IMR-90 (cell line): ENCODE measurements around the gene PTPN4. TPM values are rescaled to one million over a fixed set of nuclear protein-coding genes. Genes with fewer than 3 reads are reported as not detected.

Experiments
- ATAC-seq: fragments of 200-7000 bp; cut with Tn5 transposase; 2 replicates; pipeline ENCODE4 v1.9.1; 2020; ENCODE audit warnings: low read depth, mild to moderate bottlenecking, moderate library complexity
- BruUV-seq: library from RNA; stranded (reverse); fragments of 400-500 nt; replicated peaks from 2 replicates; lab custom pipeline; 2021; lab: Mats Ljungman, UMichigan
- CTCF ChIA-PET: fragments of 300-600 bp; formaldehyde crosslinking; extraction: SDS; loops from one replicate; lab custom pipeline; 2021; ENCODE audit warnings: antibody characterized with exemption; lab: Yijun Ruan, JAX
- POLR2A ChIA-PET: fragments of 300-600 bp; sonication (Branson Sonifier 250); formaldehyde crosslinking; loops from one replicate; lab custom pipeline; 2022; ENCODE audit warnings: antibody characterized with exemption; ENCODE audit not compliant: unreplicated experiment; lab: Charles Lee
- DNase-seq: peaks from one replicate; pipeline ENCODE4 v3.0.0; 2013
- H2AFZ ChIP-seq: replicated peaks from 2 replicates; pipeline ENCODE3; 2013; ENCODE audit warnings: low read length, mild to moderate bottlenecking; ENCODE audit not compliant: poor library complexity
- H2AK5ac ChIP-seq: 2 replicates; pipeline ENCODE4 v1.6.1; 2013; ENCODE audit warnings: low read depth, low read length, inconsistent platforms
- H2AK9ac ChIP-seq: replicated peaks from 2 replicates; pipeline ENCODE3; 2013; ENCODE audit warnings: mild to moderate bottlenecking, low read depth, low read length, moderate library complexity; ENCODE audit not compliant: poor library complexity
- H2BK120ac ChIP-seq: 2 replicates; pipeline ENCODE4 v1.6.1; 2013; ENCODE audit warnings: low read depth, low read length, inconsistent platforms
- H2BK15ac ChIP-seq: 3 replicates; pipeline ENCODE4 v1.6.1; 2013; ENCODE audit warnings: low read depth, low read length, inconsistent platforms
- H2BK20ac ChIP-seq: 2 replicates; pipeline ENCODE4 v1.6.1; 2013; ENCODE audit warnings: low read depth, mild to moderate bottlenecking, inconsistent platforms, low read length, moderate library complexity
- H2BK5ac ChIP-seq: 2 replicates; pipeline ENCODE4 v1.6.1; 2013; ENCODE audit warnings: mild to moderate bottlenecking, low read depth, low read length, inconsistent platforms; ENCODE audit not compliant: poor library complexity, severe bottlenecking
- H3K14ac ChIP-seq: replicated peaks from 2 replicates; pipeline ENCODE4 v1.6.1; 2013; ENCODE audit warnings: low read depth, low read length, inconsistent platforms
- H3K18ac ChIP-seq: 2 replicates; pipeline ENCODE4 v1.6.1; 2013; ENCODE audit warnings: low read depth, low read length, control low read depth
- H3K23ac ChIP-seq: 2 replicates; pipeline ENCODE4 v1.6.1; 2013; ENCODE audit warnings: low read depth, low read length, inconsistent platforms
- H3K27ac ChIP-seq: 2 replicates; pipeline ENCODE4 v1.5.1; 2013; ENCODE audit warnings: mild to moderate bottlenecking, control low read depth, low read length; ENCODE audit not compliant: insufficient read depth
- H3K27me3 ChIP-seq: 2 replicates; pipeline ENCODE4 v1.6.1; 2013; ENCODE audit warnings: low read length; ENCODE audit not compliant: control insufficient read depth, insufficient read depth
- H3K36me3 ChIP-seq: 2 replicates; pipeline ENCODE4 v1.6.1; 2013; ENCODE audit warnings: low read length, mixed read lengths; ENCODE audit not compliant: control insufficient read depth, insufficient read depth
- H3K4ac ChIP-seq: 2 replicates; pipeline ENCODE4 v1.6.1; 2013; ENCODE audit warnings: low read depth, low read length, inconsistent platforms
- H3K4me1 ChIP-seq: 2 replicates; pipeline ENCODE4 v1.6.1; 2013; ENCODE audit warnings: low read length, mixed read lengths; ENCODE audit not compliant: control insufficient read depth, insufficient read depth
- H3K4me2 ChIP-seq: 2 replicates; pipeline ENCODE4 v1.6.1; 2013; ENCODE audit warnings: low read depth, mild to moderate bottlenecking, control low read depth, low read length, moderate library complexity
- H3K4me3 ChIP-seq: 2 replicates; pipeline ENCODE4 v1.5.1; 2013; ENCODE audit warnings: low read depth, mild to moderate bottlenecking, control low read depth, low read length, moderate library complexity; ENCODE audit not compliant: insufficient read depth
- H3K56ac ChIP-seq: 2 replicates; pipeline ENCODE4 v1.6.1; 2013; ENCODE audit warnings: low read length, inconsistent platforms; ENCODE audit not compliant: insufficient read depth; ENCODE audit errors: extremely low read depth
- H3K79me1 ChIP-seq, 2 experiments: 2 replicates each; pipeline ENCODE4 v1.6.1; 2013; ENCODE audit warnings: low read length in 2 of 2, inconsistent platforms in 1 of 2, low read depth in 1 of 2
- H3K9ac ChIP-seq: 2 replicates; pipeline ENCODE4 v1.6.1; 2013; ENCODE audit warnings: low read depth, low read length, control low read depth
- H3K9me1 ChIP-seq: 2 replicates; pipeline ENCODE4 v1.6.1; 2013; ENCODE audit warnings: low read length, inconsistent platforms; ENCODE audit not compliant: insufficient read depth
- H3K9me3 ChIP-seq: 2 replicates; pipeline ENCODE4 v1.6.1; 2013; ENCODE audit warnings: low read length; ENCODE audit not compliant: control insufficient read depth, insufficient read depth
- H4K20me1 ChIP-seq: 2 replicates; pipeline ENCODE4 v1.6.1; 2013; ENCODE audit warnings: low read length, inconsistent platforms; ENCODE audit not compliant: insufficient read depth
- H4K5ac ChIP-seq: 2 replicates; pipeline ENCODE4 v1.6.1; 2013; ENCODE audit warnings: mild to moderate bottlenecking, low read depth, low read length, control low read depth
- H4K8ac ChIP-seq, 2 experiments: 2 replicates each; pipeline ENCODE4 v1.6.1; 2013; ENCODE audit warnings: low read depth in 2 of 2, low read length in 2 of 2, control low read depth in 1 of 2, inconsistent platforms in 1 of 2
- H4K91ac ChIP-seq: 2 replicates; pipeline ENCODE4 v1.6.1; 2013; ENCODE audit warnings: low read depth, low read length, inconsistent platforms; ENCODE audit not compliant: insufficient read depth
- BHLHE40 ChIP-seq: fragments of 150-350 bp; IDR thresholded peaks from 2 replicates; pipeline ENCODE4 v1.6.1; 2016; ENCODE audit warnings: mild to moderate bottlenecking, low read depth, low read length
- CEBPB ChIP-seq: IDR thresholded peaks from 2 replicates; pipeline ENCODE4 v1.6.1; 2012; ENCODE audit warnings: low read depth, low read length, improper control_type of control experiment
- CHD1 ChIP-seq: IDR thresholded peaks from 2 replicates; pipeline ENCODE4 v1.6.1; 2012; ENCODE audit warnings: low read depth, low read length, improper control_type of control experiment
- FOS ChIP-seq: fragments of 150-350 bp; IDR thresholded peaks from 2 replicates; pipeline ENCODE4 v1.6.1; 2016; ENCODE audit warnings: low read depth, low read length
- MAFK ChIP-seq: IDR thresholded peaks from 2 replicates; pipeline ENCODE4 v1.6.1; 2012; ENCODE audit warnings: low read depth, low read length, improper control_type of control experiment
- MXI1 ChIP-seq: IDR thresholded peaks from 2 replicates; pipeline ENCODE4 v1.6.1; 2012; ENCODE audit warnings: low read depth, mild to moderate bottlenecking, low read length, moderate library complexity, borderline replicate concordance
- NFE2L2 ChIP-seq: fragments of 150-350 bp; IDR thresholded peaks from 2 replicates; pipeline ENCODE4 v1.6.1; 2016; ENCODE audit warnings: low read depth, mild to moderate bottlenecking, low read length
- POLR2A ChIP-seq: IDR thresholded peaks from 2 replicates; pipeline ENCODE4 v1.6.1; 2012; ENCODE audit warnings: mild to moderate bottlenecking, low read depth, low read length
- RAD21 ChIP-seq: IDR thresholded peaks from 2 replicates; pipeline ENCODE4 v1.6.1; 2012; ENCODE audit warnings: low read length, improper control_type of control experiment
- RCOR1 ChIP-seq: IDR thresholded peaks from 2 replicates; pipeline ENCODE4 v1.6.1; 2012; ENCODE audit warnings: mild to moderate bottlenecking, low read length, improper control_type of control experiment; ENCODE audit not compliant: insufficient replicate concordance
- RFX5 ChIP-seq: IDR thresholded peaks from 2 replicates; pipeline ENCODE4 v1.8.0; 2012; ENCODE audit warnings: low read depth, mild to moderate bottlenecking, low read length, moderate library complexity
- SMC3 ChIP-seq: fragments of 150-350 bp; IDR thresholded peaks from 2 replicates; pipeline ENCODE4 v1.6.1; 2016; ENCODE audit warnings: low read depth, mild to moderate bottlenecking, antibody characterized with exemption, low read length, moderate library complexity
- WGBS, 2 experiments: methylation state at CpG; one replicate each; pipeline versions ENCODE4 v1.1.5 to v1.1.7; 2013; ENCODE audit warnings: missing lambda C conversion rate in 2 of 2; ENCODE audit not compliant: insufficient read length in 1 of 2; ENCODE audit errors: extremely low coverage in 2 of 2; 5-methylcytosine and 5-hydroxymethylcytosine counted together
- dilution Hi-C: fragments of 300-500 bp; cut with HindIII; formaldehyde crosslinking; loops from one replicate; pipeline ENCODE4 v1.14.3; 2018; ENCODE audit warnings: low sequenced_read_pairs; ENCODE audit not compliant: unreplicated experiment
- in situ Hi-C: fragments of 300-500 bp; cut with MboI; formaldehyde crosslinking; loops from 3 replicates; pipeline ENCODE4 v1.14.3; 2019; ENCODE audit warnings: low sequenced_read_pairs, inconsistent platforms, mixed read lengths
- intact Hi-C: fragments of 100-400 bp; cut with micrococcal nuclease; formaldehyde crosslinking; loops from 2 replicates; pipeline ENCODE4 v1.10.0; 2022
- polyA plus RNA-seq, 3 experiments: library from polyadenylated mRNA; depleted of rRNA; stranded (reverse); fragments of >200 nt; gene quantifications; 2 replicates each; pipeline ENCODE4 v1.2.3, GENCODE V29; 2012; ENCODE audit warnings: low replicate concordance in 1 of 3
- total RNA-seq: library from RNA; depleted of rRNA; stranded (reverse); fragments of >200 nt; gene quantifications from 2 replicates; pipeline ENCODE4 v1.2.3, GENCODE V29; 2012
- TF ChIP-seq, protein P1 (sequence below): fragments of 150-350 bp; IDR thresholded peaks from 2 replicates; pipeline ENCODE4 v1.6.1; 2016; ENCODE audit warnings: low read depth, mild to moderate bottlenecking, low read length, moderate library complexity, borderline replicate concordance
- TF ChIP-seq, protein P2 (sequence below): conservative IDR thresholded peaks from 2 replicates; pipeline ENCODE4 v1.5.1; 2012; ENCODE audit warnings: mild to moderate bottlenecking, low read depth, low read length, improper control_type of control experiment
- TF ChIP-seq, protein P3 (sequence below): fragments of 150-350 bp; IDR thresholded peaks from 2 replicates; pipeline ENCODE4 v1.6.1; 2017; ENCODE audit warnings: mild to moderate bottlenecking, antibody characterized with exemption, low read length, low read depth

PTPN4 gene
- total and polyA plus RNA-seq, 2 of the 4 experiments (the other 2 are of a cell fraction): 2.9 to 19.2 TPM

DNA sequence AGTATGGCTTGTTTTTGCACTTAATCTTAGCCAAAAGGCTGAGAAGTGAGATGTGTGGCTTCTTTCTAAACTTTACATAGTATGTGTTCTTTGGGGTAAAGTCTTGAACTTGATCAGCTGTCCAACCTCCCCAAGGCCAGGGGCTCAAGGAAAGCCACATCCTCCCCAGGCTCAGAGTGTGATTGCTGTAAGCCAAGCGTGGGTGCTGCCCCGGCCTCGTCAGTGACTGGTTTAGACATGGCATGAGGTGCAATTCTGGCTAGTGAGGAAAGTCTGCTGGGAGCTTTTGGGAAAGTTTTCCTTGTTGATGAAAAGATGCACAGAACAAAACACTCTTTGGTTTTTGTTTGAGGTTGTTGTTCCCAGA lies 40.5 kb upstream of the PTPN4 start:
- DNase-seq: no peak
- H4K5ac ChIP-seq: no peak overlapping the region
- H2BK15ac ChIP-seq: no peak overlapping the region
- H2AK5ac ChIP-seq: no peak overlapping the region
- H4K8ac ChIP-seq: no peak overlapping the region
- no peak overlapping the region for H2AK9ac ChIP-seq
- 83% methylated on average over 2 of the region's 3 CpGs; no CpG with 5 or more reads in 1 of the 2 experiments for WGBS, 2 experiments
- no peak overlapping the region for H3K18ac ChIP-seq
- H3K79me1 ChIP-seq: no peaks in the 10 kb centered on the region
- no peaks in the 10 kb centered on the region for H3K9me1 ChIP-seq
- H3K9me3 ChIP-seq: peaks cover 4% of the 10 kb centered on the region
- peaks cover 39% of the 10 kb centered on the region for H3K27me3 ChIP-seq
- no peak overlapping the region for H4K91ac ChIP-seq
- dilution Hi-C loops (no loop called here), intact Hi-C loops (no loop called here), in situ Hi-C loops (no loop called here)
- no peak overlapping the region for H3K4me2 ChIP-seq
- no peaks in the 10 kb centered on the region for H4K20me1 ChIP-seq
- no peak for ATAC-seq
- ChIA-PET POLR2A (no interaction called here), CTCF (interaction anchor here (0.7 kb wide), 1 partner anchor 9 kb away, joined by 3 read pairs; no protein-coding TSS in a partner anchor)
- H3K36me3 ChIP-seq: no peaks in the 10 kb centered on the region
- no peak overlapping the region for H2BK120ac ChIP-seq
- H2BK5ac ChIP-seq: no peak overlapping the region
- H3K23ac ChIP-seq: no peak overlapping the region
- no peak for TF ChIP-seq RCOR1
- no peak for TF ChIP-seq SMC3
- TF ChIP-seq, protein P1, sequence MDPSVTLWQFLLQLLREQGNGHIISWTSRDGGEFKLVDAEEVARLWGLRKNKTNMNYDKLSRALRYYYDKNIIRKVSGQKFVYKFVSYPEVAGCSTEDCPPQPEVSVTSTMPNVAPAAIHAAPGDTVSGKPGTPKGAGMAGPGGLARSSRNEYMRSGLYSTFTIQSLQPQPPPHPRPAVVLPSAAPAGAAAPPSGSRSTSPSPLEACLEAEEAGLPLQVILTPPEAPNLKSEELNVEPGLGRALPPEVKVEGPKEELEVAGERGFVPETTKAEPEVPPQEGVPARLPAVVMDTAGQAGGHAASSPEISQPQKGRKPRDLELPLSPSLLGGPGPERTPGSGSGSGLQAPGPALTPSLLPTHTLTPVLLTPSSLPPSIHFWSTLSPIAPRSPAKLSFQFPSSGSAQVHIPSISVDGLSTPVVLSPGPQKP: no peak
- TF ChIP-seq, protein P2, sequence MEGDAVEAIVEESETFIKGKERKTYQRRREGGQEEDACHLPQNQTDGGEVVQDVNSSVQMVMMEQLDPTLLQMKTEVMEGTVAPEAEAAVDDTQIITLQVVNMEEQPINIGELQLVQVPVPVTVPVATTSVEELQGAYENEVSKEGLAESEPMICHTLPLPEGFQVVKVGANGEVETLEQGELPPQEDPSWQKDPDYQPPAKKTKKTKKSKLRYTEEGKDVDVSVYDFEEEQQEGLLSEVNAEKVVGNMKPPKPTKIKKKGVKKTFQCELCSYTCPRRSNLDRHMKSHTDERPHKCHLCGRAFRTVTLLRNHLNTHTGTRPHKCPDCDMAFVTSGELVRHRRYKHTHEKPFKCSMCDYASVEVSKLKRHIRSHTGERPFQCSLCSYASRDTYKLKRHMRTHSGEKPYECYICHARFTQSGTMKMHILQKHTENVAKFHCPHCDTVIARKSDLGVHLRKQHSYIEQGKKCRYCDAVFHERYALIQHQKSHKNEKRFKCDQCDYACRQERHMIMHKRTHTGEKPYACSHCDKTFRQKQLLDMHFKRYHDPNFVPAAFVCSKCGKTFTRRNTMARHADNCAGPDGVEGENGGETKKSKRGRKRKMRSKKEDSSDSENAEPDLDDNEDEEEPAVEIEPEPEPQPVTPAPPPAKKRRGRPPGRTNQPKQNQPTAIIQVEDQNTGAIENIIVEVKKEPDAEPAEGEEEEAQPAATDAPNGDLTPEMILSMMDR: no peak
- TF ChIP-seq FOS: no peak
- TF ChIP-seq RFX5: no peak
- TF ChIP-seq MAFK: no peak
- no peak for TF ChIP-seq NFE2L2
- TF ChIP-seq CEBPB: no peak
- no peak for TF ChIP-seq POLR2A
- TF ChIP-seq RAD21: no peak
- no peak for TF ChIP-seq MXI1
- no peak for TF ChIP-seq CHD1
- TF ChIP-seq, protein P3, sequence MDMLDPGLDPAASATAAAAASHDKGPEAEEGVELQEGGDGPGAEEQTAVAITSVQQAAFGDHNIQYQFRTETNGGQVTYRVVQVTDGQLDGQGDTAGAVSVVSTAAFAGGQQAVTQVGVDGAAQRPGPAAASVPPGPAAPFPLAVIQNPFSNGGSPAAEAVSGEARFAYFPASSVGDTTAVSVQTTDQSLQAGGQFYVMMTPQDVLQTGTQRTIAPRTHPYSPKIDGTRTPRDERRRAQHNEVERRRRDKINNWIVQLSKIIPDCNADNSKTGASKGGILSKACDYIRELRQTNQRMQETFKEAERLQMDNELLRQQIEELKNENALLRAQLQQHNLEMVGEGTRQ: no peak
- no peak for TF ChIP-seq BHLHE40
- H3K9ac ChIP-seq: no peak overlapping the region
- no peak overlapping the region for H3K27ac ChIP-seq
- no peak overlapping the region for H2AFZ ChIP-seq
- no TSS peak for BruUV-seq
- no peak overlapping the region for H3K56ac ChIP-seq
- no peak overlapping the region for H3K4ac ChIP-seq
- H2BK20ac ChIP-seq: no peak overlapping the region
- H3K14ac ChIP-seq: no peak overlapping the region
- no peaks in the 10 kb centered on the region for H3K4me1 ChIP-seq
- no peak overlapping the region for H3K4me3 ChIP-seq
